Neuronal stem cell (in vitro differentiated cells): ENCODE data around the gene BICRA.

Experiments
- DNase-seq: peaks from one replicate; pipeline ENCODE4 v3.0.0-alpha.2; 2013; ENCODE audit warnings: low spot score
- H2AFZ ChIP-seq: one replicate; pipeline ENCODE4 v1.6.1; 2013; ENCODE audit warnings: mild to moderate bottlenecking, low read length, inconsistent platforms
- H2AK5ac ChIP-seq: 2 replicates; pipeline ENCODE4 v1.6.1; 2013; ENCODE audit warnings: low read depth, mild to moderate bottlenecking, inconsistent platforms, low read length, moderate library complexity, mixed read lengths
- H2BK120ac ChIP-seq: 2 replicates; pipeline ENCODE4 v1.6.1; 2013; ENCODE audit warnings: low read depth, mild to moderate bottlenecking, inconsistent platforms, low read length, moderate library complexity, mixed read lengths
- H2BK12ac ChIP-seq: one replicate; pipeline ENCODE4 v1.6.1; 2013; ENCODE audit warnings: low read length, inconsistent platforms
- H2BK15ac ChIP-seq: 2 replicates; pipeline ENCODE4 v1.6.1; 2013; ENCODE audit warnings: mild to moderate bottlenecking, low read length, inconsistent platforms, mixed read lengths
- H2BK5ac ChIP-seq: one replicate; pipeline ENCODE4 v1.6.1; 2013; ENCODE audit warnings: inconsistent platforms, mild to moderate bottlenecking, low read length, moderate library complexity
- H3K14ac ChIP-seq: one replicate; pipeline ENCODE4 v1.6.1; 2013; ENCODE audit warnings: low read length, inconsistent platforms
- H3K18ac ChIP-seq: 2 replicates; pipeline ENCODE4 v1.6.1; 2013; ENCODE audit warnings: low read length, inconsistent platforms
- H3K23ac ChIP-seq: 2 replicates; pipeline ENCODE4 v1.6.1; 2013; ENCODE audit warnings: low read depth, mild to moderate bottlenecking, mixed read lengths, low read length, inconsistent platforms; ENCODE audit not compliant: poor library complexity
- H3K27ac ChIP-seq: replicated peaks from 3 replicates; pipeline ENCODE4 v1.5.1; 2013; ENCODE audit warnings: low read length, inconsistent platforms
- H3K27me3 ChIP-seq, 3 experiments: 2 replicates each; pipeline ENCODE4 v1.6.1; 2013; ENCODE audit warnings: low read length in 3 of 3, mild to moderate bottlenecking in 2 of 3, inconsistent platforms in 1 of 3, low read depth in 1 of 3, mixed read lengths in 1 of 3, moderate library complexity in 1 of 3; ENCODE audit not compliant: control insufficient read depth in 3 of 3, insufficient read depth in 3 of 3
- H3K36me3 ChIP-seq, 2 donors: replicated peaks in 1 of 2; 2 replicates each; pipeline ENCODE4 v1.6.1; 2013; ENCODE audit warnings: low read length in 2 of 2; ENCODE audit not compliant: control insufficient read depth in 2 of 2, insufficient read depth in 2 of 2
- H3K4ac ChIP-seq: 2 replicates; pipeline ENCODE4 v1.6.1; 2013; ENCODE audit warnings: inconsistent platforms, mild to moderate bottlenecking, low read length, moderate library complexity
- H3K4me1 ChIP-seq, 2 donors: 1 replicate in 1 of 2; 2 replicates in 1 of 2; pipeline ENCODE4 v1.6.1; 2013; ENCODE audit warnings: low read length in 2 of 2, low read depth in 1 of 2; ENCODE audit not compliant: control insufficient read depth in 2 of 2, insufficient read depth in 1 of 2
- H3K4me2 ChIP-seq: one replicate; pipeline ENCODE4 v1.6.1; 2013; ENCODE audit warnings: mild to moderate bottlenecking, low read length, inconsistent platforms; ENCODE audit not compliant: insufficient read depth, poor library complexity, severe bottlenecking
- H3K4me3 ChIP-seq, 2 donors: 2 replicates each; pipeline ENCODE4 v1.5.1; 2013; ENCODE audit warnings: low read length in 2 of 2, mild to moderate bottlenecking in 2 of 2, inconsistent platforms in 1 of 2, moderate library complexity in 1 of 2
- H3K79me1 ChIP-seq: one replicate; pipeline ENCODE4 v1.6.1; 2013; ENCODE audit warnings: low read depth, mild to moderate bottlenecking, inconsistent platforms, low read length, moderate library complexity
- H3K9ac ChIP-seq: one replicate; pipeline ENCODE4 v1.6.1; 2013; ENCODE audit warnings: mild to moderate bottlenecking, low read depth, low read length, inconsistent platforms; ENCODE audit not compliant: poor library complexity
- H3K9me3 ChIP-seq, 2 donors: replicated peaks in 1 of 2; 2 replicates each; pipeline versions ENCODE3 to v1.6.1; 2013; ENCODE audit warnings: low read length in 2 of 2, mild to moderate bottlenecking in 2 of 2, inconsistent platforms in 1 of 2, low read depth in 1 of 2, mixed read lengths in 1 of 2, moderate library complexity in 1 of 2; ENCODE audit not compliant: control insufficient read depth in 2 of 2, insufficient read depth in 1 of 2
- H4K8ac ChIP-seq: one replicate; pipeline ENCODE4 v1.6.1; 2013; ENCODE audit warnings: low read depth, mild to moderate bottlenecking, inconsistent platforms, low read length, moderate library complexity
- H4K91ac ChIP-seq: one replicate; pipeline ENCODE4 v1.6.1; 2013; ENCODE audit warnings: low read length, low read depth, mild to moderate bottlenecking, inconsistent platforms; ENCODE audit not compliant: poor library complexity
- WGBS, 2 donors: extraction: QIAGEN DNeasy Blood & Tissue Kit; methylation state at CpG; one replicate each; pipeline ENCODE4 v1.1.7; 2013; ENCODE audit warnings: missing lambda C conversion rate in 2 of 2, mixed read lengths in 1 of 2; ENCODE audit not compliant: insufficient read length in 2 of 2, insufficient replicate concordance in 1 of 2; ENCODE audit errors: extremely low coverage in 2 of 2; 5-methylcytosine and 5-hydroxymethylcytosine counted together

BICRA gene

DNA sequence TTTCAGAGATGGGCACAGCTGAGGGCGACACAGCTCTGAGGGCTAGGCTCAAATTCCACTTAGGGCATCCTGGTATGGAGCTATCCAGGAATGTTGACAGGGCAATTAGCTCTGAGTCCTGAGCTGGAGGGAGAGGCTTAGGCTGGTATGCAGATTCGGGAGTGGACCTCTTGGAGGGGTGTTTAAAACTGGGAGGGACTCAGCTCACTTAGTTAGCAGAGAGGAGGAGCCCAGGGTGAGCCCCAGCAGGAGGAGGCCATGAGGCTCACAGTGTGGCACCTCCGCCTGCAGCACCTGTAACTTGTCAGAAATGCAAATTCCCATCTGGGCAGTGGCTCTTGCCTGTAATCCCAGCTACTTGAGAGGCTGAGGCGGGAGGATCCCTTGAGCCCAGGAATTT is 126.2 kb downstream of the BICRA start:
- no peak overlapping the region for H3K23ac ChIP-seq
- H3K4ac ChIP-seq = no peak overlapping the region
- no peak overlapping the region for H2AFZ ChIP-seq
- H3K79me1 ChIP-seq = peaks cover 4% of the 10 kb centered on the region
- H3K27ac ChIP-seq = no peak overlapping the region
- no peak overlapping the region for H4K8ac ChIP-seq
- H3K4me2 ChIP-seq = no peak overlapping the region
- H2BK15ac ChIP-seq = peak overlapping the region; percentile 33
- peaks cover 0 to 3% of the 10 kb centered on the region in 2 donors for H3K4me1 ChIP-seq
- H2BK5ac ChIP-seq = no peak overlapping the region
- peaks cover 0 to 3% of the 10 kb centered on the region in 2 donors for H3K9me3 ChIP-seq
- H3K18ac ChIP-seq = no peak overlapping the region
- no peak overlapping the region for H3K9ac ChIP-seq
- no peak overlapping the region for H2BK120ac ChIP-seq
- no peak overlapping the region for H4K91ac ChIP-seq
- peaks cover 0 to 3% (median 0%) of the 10 kb centered on the region in 3 experiments for H3K27me3 ChIP-seq
- no peak for DNase-seq
- H2BK12ac ChIP-seq = no peak overlapping the region
- H3K36me3 ChIP-seq = peaks cover 0 to 2% of the 10 kb centered on the region in 2 donors
- H2AK5ac ChIP-seq = no peak overlapping the region
- no peak overlapping the region for H3K4me3 ChIP-seq
- H3K14ac ChIP-seq = no peak overlapping the region
- no CpG with 5 or more reads among the region's 4 CpGs for WGBS, 2 donors

DNA sequence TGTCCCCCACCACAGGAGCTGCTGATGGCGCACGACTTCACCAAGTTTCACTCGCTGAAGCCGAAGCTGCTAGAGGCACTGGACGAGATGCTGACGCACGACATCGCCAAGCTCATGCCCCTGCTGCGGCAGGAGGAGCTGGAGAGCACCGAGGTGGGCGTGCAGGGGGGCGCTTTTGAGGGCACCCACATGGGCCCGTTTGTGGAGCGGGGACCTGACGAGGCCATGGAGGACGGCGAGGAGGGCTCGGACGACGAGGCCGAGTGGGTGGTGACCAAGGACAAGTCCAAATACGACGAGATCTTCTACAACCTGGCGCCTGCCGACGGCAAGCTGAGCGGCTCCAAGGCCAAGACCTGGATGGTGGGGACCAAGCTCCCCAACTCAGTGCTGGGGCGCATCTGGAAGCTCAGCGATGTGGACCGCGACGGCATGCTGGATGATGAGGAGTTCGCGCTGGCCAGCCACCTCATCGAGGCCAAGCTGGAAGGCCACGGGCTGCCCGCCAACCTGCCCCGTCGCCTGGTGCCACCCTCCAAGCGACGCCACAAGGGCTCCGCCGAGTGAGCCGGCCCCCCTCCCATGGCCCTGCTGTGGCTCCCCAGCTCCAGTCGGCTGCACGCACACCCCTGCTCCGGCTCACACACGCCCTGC is 132.1 kb downstream of the BICRA start:
- Histone ChIP-seq H4K91ac (no peak overlapping the region), H3K4me1 (peaks cover 4 to 8% of the 10 kb centered on the region in 2 donors), H3K23ac (peak overlapping the region; percentile 43)

DNA sequence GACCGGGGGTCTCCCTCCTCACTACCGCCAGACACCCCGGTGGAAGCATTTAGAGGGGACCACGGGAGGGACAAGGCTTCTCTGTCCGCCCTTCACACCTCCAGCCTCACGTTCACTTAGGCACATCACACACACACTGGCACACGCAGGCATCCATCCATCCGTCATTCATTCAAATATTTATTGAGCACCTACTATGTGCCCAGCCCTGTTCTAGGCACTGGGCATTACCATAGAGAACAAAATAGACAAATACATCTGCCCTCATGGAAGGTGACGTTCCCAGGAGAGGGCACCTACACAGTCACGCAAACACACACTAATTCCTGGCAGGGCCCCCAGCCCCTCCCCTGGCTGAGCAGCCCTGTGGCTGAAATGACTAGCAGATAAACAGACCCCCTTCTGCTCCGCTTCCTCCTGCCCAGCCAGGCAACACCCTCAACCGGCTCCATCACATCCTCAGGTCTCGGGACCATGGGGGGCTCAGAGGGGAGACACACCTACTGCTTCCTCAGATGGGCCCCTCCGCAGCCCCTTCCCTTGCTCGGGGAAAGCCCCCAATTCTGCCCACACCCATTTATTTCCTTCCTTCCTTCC is 132.7 kb downstream of the BICRA start:
- Histone ChIP-seq H3K4ac (no peak overlapping the region), H2BK120ac (no peak overlapping the region), H2BK12ac (no peak overlapping the region), H2BK15ac (no peak overlapping the region), H4K91ac (no peak overlapping the region), H2AFZ (no peak overlapping the region), H3K23ac (peak overlapping the region; percentile 43), H3K14ac (no peak overlapping the region), H2AK5ac (no peak overlapping the region), H3K4me2 (no peak overlapping the region), H3K4me3 (no peak overlapping the region), H3K4me1 (peaks cover 6 to 8% of the 10 kb centered on the region in 2 donors), H3K9me3 (no peaks in the 10 kb centered on the region), H3K36me3 (peaks cover 0 to 2% of the 10 kb centered on the region in 2 donors), H2BK5ac (no peak overlapping the region), H3K9ac (peak overlapping the region; percentile 44), H3K18ac (no peak overlapping the region), H3K27ac (no peak overlapping the region), H3K27me3 (no peaks in the 10 kb centered on the region), H3K79me1 (peaks cover under 1% of the 10 kb centered on the region), H4K8ac (no peak overlapping the region)
- DNase-seq = no peak
- no CpG with 5 or more reads among the region's 15 CpGs for WGBS, 2 donors

More for the DNA sequence above, 132.1 kb downstream of the BICRA start:
- Histone ChIP-seq H3K4ac (no peak overlapping the region), H3K4me2 (no peak overlapping the region), H3K27me3 (no peaks in the 10 kb centered on the region), H4K8ac (no peak overlapping the region), H3K79me1 (no peaks in the 10 kb centered on the region), H3K27ac (no peak overlapping the region), H2BK5ac (no peak overlapping the region), H3K9me3 (no peaks in the 10 kb centered on the region), H2AFZ (no peak overlapping the region), H2BK12ac (peak overlapping the region; percentile 16), H3K9ac (peak overlapping the region; percentile 44), H2BK15ac (peak overlapping the region; percentile 92), H3K18ac (peak overlapping the region; percentile 57), H2BK120ac (no peak overlapping the region), H2AK5ac (peak overlapping the region; percentile 95), H3K36me3 (no peaks in the 10 kb centered on the region), H3K4me3 (peak overlapping the region in 1 of 2 donors; percentile 40), H3K14ac (no peak overlapping the region)
- whole genome bisulfite sequencing, 2 donors = no CpG with 5 or more reads among the region's 48 CpGs
- DNase-seq = no peak

DNA sequence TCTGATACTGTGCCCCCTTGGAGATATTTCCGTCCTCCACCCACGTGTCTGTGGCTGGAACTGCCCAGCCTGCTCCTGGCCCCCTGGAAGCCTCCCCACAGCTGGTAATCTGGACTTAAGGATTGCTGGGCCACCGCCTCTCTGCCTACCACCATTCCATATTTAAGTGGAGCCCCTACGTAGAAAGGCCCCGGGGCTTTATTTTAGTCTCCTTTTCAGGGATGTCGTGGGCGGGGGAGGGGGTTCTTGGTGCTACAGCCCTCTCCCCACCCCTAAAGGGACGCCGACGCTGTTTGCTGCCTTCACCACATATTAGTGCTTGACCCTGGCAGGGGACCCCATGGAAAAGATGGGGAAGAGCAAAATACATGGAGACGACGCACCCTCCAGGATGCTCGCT is 133.7 kb downstream of the BICRA start:
- Histone ChIP-seq H2AK5ac (peak overlapping the region; percentile 88), H4K8ac (no peak overlapping the region), H3K4ac (no peak overlapping the region), H2BK12ac (peak overlapping the region; percentile 16), H2BK120ac (no peak overlapping the region), H3K4me2 (peak overlapping the region; percentile 97), H3K27ac (peak overlapping the region; percentile 31), H3K36me3 (peaks cover 5 to 12% of the 10 kb centered on the region in 2 donors), H3K14ac (peak overlapping the region; percentile 97), H2BK15ac (peak overlapping the region; percentile 99), H3K79me1 (peaks cover 4% of the 10 kb centered on the region), H3K4me3 (no peak overlapping the region), H3K23ac (peak overlapping the region; percentile 94), H3K27me3 (no peaks in the 10 kb centered on the region), H2BK5ac (no peak overlapping the region), H3K9ac (no peak overlapping the region), H4K91ac (no peak overlapping the region), H2AFZ (peak overlapping the region; percentile 93), H3K18ac (peak overlapping the region; percentile 98), H3K4me1 (peaks cover 6 to 8% of the 10 kb centered on the region in 2 donors), H3K9me3 (no peaks in the 10 kb centered on the region)
- DNase-seq = no peak
- no CpG with 5 or more reads among the region's 13 CpGs for WGBS, 2 donors
